ENCODE measurements around the gene ERG. TPM values are rescaled to one million over a fixed set of nuclear protein-coding genes. Genes with fewer than 3 reads are reported as not detected.

The ERG gene
- total RNA-seq, 2 donors from 2014 or later: 25.8 to 28.6 TPM

Other genes with a start within 250 kb of the ERG start
- 1 to 10 TPM; 2.3 to 3.4 TPM for gene KCNJ15, start 241.5 kb downstream of the ERG start, total RNA-seq

Measured in posterior vena cava (tissue), 2 donors.